Activated CD4-positive, alpha-beta T cell treated with anti-CD3 and anti-CD28 coated beads, Interleukin-10, Interleukin-2, amounts not matched to agents 100 ng/mL and 50 ng/mL, durations not matched to agents 16 hours and 8 hours (primary cell): ENCODE results near the gene TTLL12.

Source experiments
- DNase-seq: peaks from one replicate; pipeline ENCODE4 v3.0.0-alpha.2; 2020

Gene TTLL12

GRCh38 chr22:43213051-43213450, 26.1 kb upstream of the TTLL12 start:
- no peak for DNase-seq

GRCh38 chr22:43212434-43212952, 25.6 kb upstream of the TTLL12 start:
- DNase-seq, result no peak

- DNase-seq, result no peak
Observed at GRCh38 chr22:43211941-43212433, 25.1 kb upstream of the TTLL12 start.

GRCh38 chr22:43210631-43211515, 23.9 kb upstream of the TTLL12 start:
- DNase-seq, result no peak

- no peak for DNase-seq
Observed at GRCh38 chr22:43209971-43210370, 23.0 kb upstream of the TTLL12 start.

- DNase-seq, result no peak
Observed at GRCh38 chr22:43209523-43209890, 22.6 kb upstream of the TTLL12 start.

- no peak for DNase-seq
Observed at GRCh38 chr22:43208703-43209522, 22.0 kb upstream of the TTLL12 start.

- no peak for DNase-seq
Observed at GRCh38 chr22:43207849-43208702, 21.1 kb upstream of the TTLL12 start.

GRCh38 chr22:43207386-43207785, 20.5 kb upstream of the TTLL12 start:
- DNase-seq, result no peak

- no peak for DNase-seq
Observed at GRCh38 chr22:43206509-43207161, 19.7 kb upstream of the TTLL12 start.

GRCh38 chr22:43205748-43206508, 19.0 kb upstream of the TTLL12 start:
- no peak for DNase-seq

- no peak for DNase-seq
Observed at GRCh38 chr22:43205261-43205691, 18.3 kb upstream of the TTLL12 start.

- no peak for DNase-seq
Observed at GRCh38 chr22:43203471-43203981, 16.6 kb upstream of the TTLL12 start.

- no peak for DNase-seq
Observed at GRCh38 chr22:43202756-43203410, 15.9 kb upstream of the TTLL12 start.

- no peak for DNase-seq
Observed at GRCh38 chr22:43202326-43202725, 15.4 kb upstream of the TTLL12 start.

GRCh38 chr22:43201486-43202219, 14.7 kb upstream of the TTLL12 start:
- no peak for DNase-seq

- DNase-seq, result no peak
Observed at GRCh38 chr22:43200555-43200954, 13.6 kb upstream of the TTLL12 start.

- DNase-seq, result no peak
Observed at GRCh38 chr22:43200031-43200430, 13.1 kb upstream of the TTLL12 start.

GRCh38 chr22:43199541-43199940, 12.6 kb upstream of the TTLL12 start:
- DNase-seq, result no peak

- DNase-seq, result no peak
Observed at GRCh38 chr22:43198936-43199335, 12.0 kb upstream of the TTLL12 start.
